Liver (tissue), 9 donors: ENCODE results near the gene YBX2. TPM values are rescaled to one million over a fixed set of nuclear protein-coding genes. Genes with fewer than 3 reads are reported as not detected.

Experiments
- DNase-seq: peaks from one replicate; pipeline ENCODE4 v3.0.0-alpha.2; 2017; ENCODE audit warnings: low spot score
- H3K27ac ChIP-seq, 2 donors: one replicate each; pipeline ENCODE4 v1.7.0; 2013; ENCODE audit warnings: inconsistent platforms in 2 of 2, low read length in 2 of 2, control low read depth in 1 of 2, low read depth in 1 of 2, mild to moderate bottlenecking in 1 of 2
- H3K27me3 ChIP-seq, 4 donors: one replicate each; pipeline versions ENCODE4 v1.6.1 to v1.7.0; 2013; ENCODE audit warnings: low read length in 3 of 4, inconsistent platforms in 1 of 4, mild to moderate bottlenecking in 1 of 4, moderate library complexity in 1 of 4; ENCODE audit not compliant: control insufficient read depth in 4 of 4, insufficient read depth in 4 of 4
- H3K36me3 ChIP-seq, 4 donors: one replicate each; pipeline versions ENCODE4 v1.6.1 to v1.7.0; 2013; ENCODE audit warnings: low read length in 3 of 4, mild to moderate bottlenecking in 3 of 4, low read depth in 1 of 4, moderate library complexity in 1 of 4; ENCODE audit not compliant: control insufficient read depth in 4 of 4, insufficient read depth in 3 of 4
- H3K4me1 ChIP-seq, 4 donors: one replicate each; pipeline versions ENCODE4 v1.6.1 to v1.7.0; 2013; ENCODE audit warnings: low read length in 3 of 4, mild to moderate bottlenecking in 3 of 4, moderate library complexity in 1 of 4; ENCODE audit not compliant: control insufficient read depth in 4 of 4, insufficient read depth in 4 of 4
- H3K4me3 ChIP-seq, 3 donors: one replicate each; pipeline versions ENCODE4 v1.6.1 to v1.7.0; 2013; ENCODE audit warnings: low read length in 3 of 3, control low read depth in 1 of 3, low read depth in 1 of 3, mild to moderate bottlenecking in 1 of 3
- H3K9ac ChIP-seq, 2 donors: one replicate each; pipeline ENCODE4 v1.7.0; 2013; ENCODE audit warnings: low read length in 2 of 2, mild to moderate bottlenecking in 2 of 2, moderate library complexity in 2 of 2, control low read depth in 1 of 2, low read depth in 1 of 2
- H3K9me3 ChIP-seq, 4 donors: one replicate each; pipeline versions ENCODE4 v1.6.1 to v1.7.0; 2013; ENCODE audit warnings: low read length in 3 of 4; ENCODE audit not compliant: control insufficient read depth in 4 of 4
- CTCF ChIP-seq: fragments of 150-350 bp; IDR thresholded peaks from 2 replicates; pipeline ENCODE4 v1.5.1; 2017; ENCODE audit warnings: improper control_type of control experiment, low read depth, low read length; ENCODE audit not compliant: missing input control
- FOXA1 ChIP-seq: IDR thresholded peaks from 2 replicates; pipeline ENCODE4 v1.6.1; 2016; ENCODE audit warnings: antibody characterized with exemption
- FOXA2 ChIP-seq: IDR thresholded peaks from 2 replicates; pipeline ENCODE4 v1.6.1; 2016; ENCODE audit warnings: antibody characterized with exemption
- GABPA ChIP-seq, 2 donors: IDR thresholded peaks in 1 of 2; conservative IDR thresholded peaks in 1 of 2; 2 replicates each; pipeline ENCODE4 v1.6.1; 2016; ENCODE audit warnings: antibody characterized with exemption in 2 of 2, mild to moderate bottlenecking in 1 of 2, moderate library complexity in 1 of 2
- HNF4G ChIP-seq: IDR thresholded peaks from 2 replicates; pipeline ENCODE4 v1.6.1; 2016; ENCODE audit warnings: antibody characterized with exemption
- REST ChIP-seq: IDR thresholded peaks from 2 replicates; pipeline ENCODE4 v1.6.1; 2016; ENCODE audit warnings: antibody characterized with exemption, mild to moderate bottlenecking
- TAF1 ChIP-seq: conservative IDR thresholded peaks from 2 replicates; pipeline ENCODE4 v1.6.1; 2016; ENCODE audit warnings: antibody characterized with exemption, mild to moderate bottlenecking
- YY1 ChIP-seq: IDR thresholded peaks from 2 replicates; pipeline ENCODE4 v1.6.1; 2016; ENCODE audit warnings: antibody characterized with exemption, mild to moderate bottlenecking
- ZBTB33 ChIP-seq: IDR thresholded peaks from 2 replicates; pipeline ENCODE4 v1.6.1; 2016; ENCODE audit warnings: antibody characterized with exemption
- WGBS: extraction: QIAGEN DNeasy Blood & Tissue Kit; methylation state at CpG from one replicate; pipeline ENCODE4 v1.1.7; 2013; 5-methylcytosine and 5-hydroxymethylcytosine counted together
- polyA plus RNA-seq, 2 donors: library from polyadenylated mRNA; stranded (reverse) in 1 of 2; unstranded in 1 of 2; fragments of 200-250 nt in 1 of 2; fragments of >200 nt in 1 of 2; fragmentation: Nextera tagmentation in 1 of 2; extraction: Ambion mirVana in 1 of 2; gene quantifications; one replicate each; pipeline versions ENCODE4 v1.2.1 to v1.2.3, GENCODE V29; 2013 to 2015
- total RNA-seq, 2 donors: library from RNA; depleted of rRNA; stranded (reverse); fragments of >200 nt; gene quantifications; one replicate each; pipeline ENCODE4 v1.2.3, GENCODE V29; 2014
- donor health status: healthy.
- donor health status: healthy.
- donor health status: healthy.
- donor health status: healthy.
- donor health status: healthy.

Gene YBX2
- total and polyA plus RNA-seq, 4 donors = 0.33 to 0.75 (median 0.57) TPM

GRCh38 chr17:7262935-7263800, 31.3 kb downstream of the YBX2 start (continued):
- no peak for TF ChIP-seq REST

GRCh38 chr17:7262192-7262934, 32.1 kb downstream of the YBX2 start, which contains the start of gene CLDN7:
Gene CLDN7 (minus strand): TSS chr17:7262478. CDS start chr17:7262043, 435 bp downstream.
- H3K27ac ChIP-seq = peak within 1 kb of the TSS; percentile 83 to 87
- peak within 1 kb of the TSS; percentile 63 to 68 (median 65) for H3K4me3 ChIP-seq
- no peaks in the 10 kb centered on the region for H3K36me3 ChIP-seq
- H3K9me3 ChIP-seq = no peaks in the 10 kb centered on the region
- TF ChIP-seq CTCF (no peak), GABPA (IDR thresholded peaks at IDR 0.05 in 1 of 2, conservative IDR thresholded peaks at IDR 0.05 in 1 of 2) (peak in 1 of 2 donors; percentile 15), TAF1 (no peak)
- 13% methylated on average over 64 of the region's 64 CpGs for WGBS
- no peaks in the 10 kb centered on the region for H3K27me3 ChIP-seq
- peak within 1 kb of the TSS in 1 of 2 donors; percentile 46 for H3K9ac ChIP-seq
- peak; percentile 33 for DNase-seq
- H3K4me1 ChIP-seq = peaks cover 13 to 53% (median 31%) of the 10 kb centered on the region in 4 donors

- Histone ChIP-seq H3K36me3 (peaks cover 0 to 3% (median 3%) of the 10 kb centered on the region in 4 donors), H3K27me3 (no peaks in the 10 kb centered on the region), H3K4me1 (peaks cover 13 to 53% (median 32%) of the 10 kb centered on the region in 4 donors), H3K9me3 (no peaks in the 10 kb centered on the region), H3K9ac (peak overlapping the region in 1 of 2 donors; percentile 46), H3K4me3 (peak overlapping the region; percentile 63 to 68 (median 65)), H3K27ac (peak overlapping the region; percentile 83 to 87)
- WGBS = 15% methylated on average over 71 of the region's 71 CpGs
- no peak for TF ChIP-seq ZBTB33
- TF ChIP-seq CTCF = no peak
- no peak for TF ChIP-seq TAF1
- TF ChIP-seq GABPA (IDR thresholded peaks at IDR 0.05 in 1 of 2, conservative IDR thresholded peaks at IDR 0.05 in 1 of 2) = no peak
- TF ChIP-seq FOXA2 = no peak
- no peak for TF ChIP-seq YY1
- TF ChIP-seq FOXA1 = no peak
- TF ChIP-seq HNF4G = no peak
- peak; percentile 40 for DNase-seq
Observed at GRCh38 chr17:7261379-7262191, 32.9 kb downstream of the YBX2 start.
